CD4-positive, alpha-beta T cell (primary cell): ENCODE data around the gene DENND1A. TPM values are rescaled to one million over a fixed set of nuclear protein-coding genes. Genes with fewer than 3 reads are reported as not detected.

Experiments used
- ATAC-seq: fragments of 200-7000 bp; cut with Tn5 transposase; one replicate; pipeline ENCODE4 v1.10.0; 2022; ENCODE audit warnings: mild to moderate bottlenecking; ENCODE audit not compliant: poor library complexity
- CTCF ChIA-PET: fragments of 350-600 bp; sonication (Branson Sonifier 250); formaldehyde crosslinking; loops from one replicate; lab custom pipeline; 2021; ENCODE audit warnings: antibody characterized with exemption, inconsistent platforms; lab: Charles Lee
- POLR2A ChIA-PET: fragments of 350-600 bp; sonication (Branson Sonifier 250); formaldehyde crosslinking; loops from one replicate; lab custom pipeline; 2021; ENCODE audit warnings: antibody characterized with exemption, inconsistent platforms; lab: Charles Lee
- DNase-seq, 14 experiments: peaks; one replicate each; pipeline ENCODE4 v3.0.0-alpha.2; 2013 to 2020; ENCODE audit warnings: mixed read lengths in 2 of 14
- H3K27ac ChIP-seq, 2 donors: one replicate each; pipeline versions ENCODE4 v1.5.1 to v1.7.0; 2013; ENCODE audit warnings: low read length in 2 of 2, low read depth in 1 of 2, mild to moderate bottlenecking in 1 of 2
- H3K27me3 ChIP-seq, 2 experiments: 1 replicate in 1 of 2; 2 replicates in 1 of 2; pipeline versions ENCODE4 v1.6.1 to v1.7.0; 2013; ENCODE audit warnings: low read length in 2 of 2, control low read depth in 1 of 2, mild to moderate bottlenecking in 1 of 2, moderate library complexity in 1 of 2; ENCODE audit not compliant: insufficient read depth in 2 of 2, control insufficient read depth in 1 of 2
- H3K36me3 ChIP-seq: one replicate; pipeline ENCODE4 v1.6.1; 2013; ENCODE audit warnings: low read length, control low read depth; ENCODE audit not compliant: insufficient read depth
- H3K4me1 ChIP-seq: one replicate; pipeline ENCODE4 v1.6.1; 2013; ENCODE audit warnings: low read length, control low read depth; ENCODE audit not compliant: insufficient read depth
- H3K4me3 ChIP-seq: one replicate; pipeline ENCODE4 v1.5.1; 2013; ENCODE audit warnings: mild to moderate bottlenecking, low read length, moderate library complexity
- H3K9me3 ChIP-seq, 2 experiments: 1 replicate in 1 of 2; 2 replicates in 1 of 2; pipeline versions ENCODE4 v1.6.1 to v1.7.0; 2013; ENCODE audit warnings: low read length in 2 of 2, mild to moderate bottlenecking in 2 of 2, control low read depth in 1 of 2, moderate library complexity in 1 of 2; ENCODE audit not compliant: control insufficient read depth in 1 of 2, insufficient read depth in 1 of 2
- H3K27ac Mint-ChIP-seq: one replicate; pipeline ENCODE4 v1.8.0; 2020; ENCODE audit warnings: mixed read lengths
- H3K27me3 Mint-ChIP-seq: one replicate; pipeline ENCODE4 v1.8.0; 2021; ENCODE audit warnings: mixed read lengths
- H3K36me3 Mint-ChIP-seq: one replicate; pipeline ENCODE4 v1.8.0; 2021; ENCODE audit warnings: low read depth, mixed read lengths
- H3K4me1 Mint-ChIP-seq: one replicate; pipeline ENCODE4 v1.8.0; 2021; ENCODE audit warnings: low read depth, mixed read lengths
- H3K4me3 Mint-ChIP-seq: one replicate; pipeline ENCODE4 v1.8.0; 2020; ENCODE audit warnings: mild to moderate bottlenecking, mixed read lengths
- H3K9me3 Mint-ChIP-seq: one replicate; pipeline ENCODE4 v1.8.0; 2020; ENCODE audit warnings: mixed read lengths
- intact Hi-C, 2 experiments: fragments of 100-400 bp; cut with DNase I in 1 of 2; cut with micrococcal nuclease in 1 of 2; formaldehyde crosslinking; loops; one replicate each; pipeline versions ENCODE4 v1.15.1 to v1.9.0; 2023 to 2025; cut with DNase I, micrococcal nuclease
- total RNA-seq, 174 experiments: library from RNA in 2 of 174; stranded (reverse) in 2 of 174; gene quantifications; one replicate each; pipeline ENCODE4 v1.2.3 and lab custom pipeline; 2021 to 2026
- TF ChIP-seq, protein P1 (sequence below): fragments of 200-600 bp; IDR thresholded peaks from one replicate; pipeline ENCODE4 v1.8.0; 2022; ENCODE audit warnings: antibody characterized with exemption, mild to moderate bottlenecking

DENND1A gene
- total RNA-seq, 2 experiments from 2014 or later, result 20.0 to 20.6 TPM

DNA sequence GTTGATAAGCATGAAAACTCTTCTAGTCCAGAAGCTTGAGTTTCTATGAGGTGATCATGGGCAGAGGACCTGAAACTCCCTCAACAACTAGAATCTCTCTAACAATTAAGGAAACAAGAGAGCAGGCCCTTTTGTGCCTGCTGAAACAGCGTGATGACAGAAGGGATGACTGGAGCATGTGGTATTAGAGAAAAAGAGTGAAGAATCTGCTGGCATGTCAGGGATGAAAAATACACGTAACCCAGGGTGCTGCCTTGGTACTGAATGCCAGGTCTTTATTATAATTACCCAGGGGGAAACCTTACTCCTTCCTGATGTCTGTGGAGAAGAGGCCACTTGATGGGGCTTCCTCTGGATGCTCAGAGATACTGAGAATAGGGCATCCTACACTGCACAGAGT, 406.1 kb downstream of the DENND1A start:
- Histone ChIP-seq H3K27ac (no peak overlapping the region), H3K4me3 (no peak overlapping the region), H3K4me1 (no peaks in the 10 kb centered on the region), H3K36me3 (no peaks in the 10 kb centered on the region), H3K9me3 (no peaks in the 10 kb centered on the region), H3K27me3 (no peaks in the 10 kb centered on the region)
- no peak overlapping the region for H3K27ac Mint-ChIP-seq
- H3K27me3 Mint-ChIP-seq, result no peaks in the 10 kb centered on the region
- no peaks in the 10 kb centered on the region for H3K4me1 Mint-ChIP-seq
- TF ChIP-seq, protein P1, sequence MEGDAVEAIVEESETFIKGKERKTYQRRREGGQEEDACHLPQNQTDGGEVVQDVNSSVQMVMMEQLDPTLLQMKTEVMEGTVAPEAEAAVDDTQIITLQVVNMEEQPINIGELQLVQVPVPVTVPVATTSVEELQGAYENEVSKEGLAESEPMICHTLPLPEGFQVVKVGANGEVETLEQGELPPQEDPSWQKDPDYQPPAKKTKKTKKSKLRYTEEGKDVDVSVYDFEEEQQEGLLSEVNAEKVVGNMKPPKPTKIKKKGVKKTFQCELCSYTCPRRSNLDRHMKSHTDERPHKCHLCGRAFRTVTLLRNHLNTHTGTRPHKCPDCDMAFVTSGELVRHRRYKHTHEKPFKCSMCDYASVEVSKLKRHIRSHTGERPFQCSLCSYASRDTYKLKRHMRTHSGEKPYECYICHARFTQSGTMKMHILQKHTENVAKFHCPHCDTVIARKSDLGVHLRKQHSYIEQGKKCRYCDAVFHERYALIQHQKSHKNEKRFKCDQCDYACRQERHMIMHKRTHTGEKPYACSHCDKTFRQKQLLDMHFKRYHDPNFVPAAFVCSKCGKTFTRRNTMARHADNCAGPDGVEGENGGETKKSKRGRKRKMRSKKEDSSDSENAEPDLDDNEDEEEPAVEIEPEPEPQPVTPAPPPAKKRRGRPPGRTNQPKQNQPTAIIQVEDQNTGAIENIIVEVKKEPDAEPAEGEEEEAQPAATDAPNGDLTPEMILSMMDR, result no peak
- H3K9me3 Mint-ChIP-seq, result no peaks in the 10 kb centered on the region
- no peak for DNase-seq
- H3K36me3 Mint-ChIP-seq, result peaks cover 5% of the 10 kb centered on the region
- no peak overlapping the region for H3K4me3 Mint-ChIP-seq
- POLR2A ChIA-PET, result no interaction called here
- CTCF ChIA-PET, result no interaction called here
- intact Hi-C loops, result no loop called here
- no peak for ATAC-seq

DNA sequence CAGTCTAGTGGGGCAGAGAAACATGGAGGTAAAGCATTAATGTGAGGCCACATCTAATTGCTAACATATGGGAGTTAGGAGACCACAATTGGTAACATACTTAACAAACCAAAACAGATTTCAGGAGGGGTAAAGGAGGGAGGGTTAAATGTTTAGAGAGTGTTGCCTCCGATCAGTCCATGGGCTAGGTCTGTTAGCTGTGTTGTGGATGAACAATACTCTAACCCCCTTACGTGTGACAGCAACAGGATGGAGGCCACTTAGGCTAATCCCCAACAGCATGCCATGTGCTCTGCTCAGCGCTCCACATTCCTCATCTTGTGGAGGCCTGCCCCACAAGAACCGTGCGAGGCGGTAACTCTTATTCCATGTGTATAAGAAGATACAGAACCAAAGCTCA, 406.9 kb downstream of the DENND1A start:
- Histone ChIP-seq H3K36me3 (no peaks in the 10 kb centered on the region), H3K27ac (no peak overlapping the region), H3K4me3 (no peak overlapping the region), H3K4me1 (no peaks in the 10 kb centered on the region), H3K27me3 (no peaks in the 10 kb centered on the region), H3K9me3 (no peaks in the 10 kb centered on the region)
- ATAC-seq (no peak), DNase-seq (no peak)
- TF ChIP-seq, protein P1, result no peak
- no peaks in the 10 kb centered on the region for H3K4me1 Mint-ChIP-seq
- intact Hi-C loops, result no loop called here
- CTCF ChIA-PET, result no interaction called here
- H3K9me3 Mint-ChIP-seq, result no peaks in the 10 kb centered on the region
- H3K4me3 Mint-ChIP-seq, result no peak overlapping the region
- POLR2A ChIA-PET, result no interaction called here
- H3K27ac Mint-ChIP-seq, result no peak overlapping the region
- H3K27me3 Mint-ChIP-seq, result no peaks in the 10 kb centered on the region
- no peaks in the 10 kb centered on the region for H3K36me3 Mint-ChIP-seq

DNA sequence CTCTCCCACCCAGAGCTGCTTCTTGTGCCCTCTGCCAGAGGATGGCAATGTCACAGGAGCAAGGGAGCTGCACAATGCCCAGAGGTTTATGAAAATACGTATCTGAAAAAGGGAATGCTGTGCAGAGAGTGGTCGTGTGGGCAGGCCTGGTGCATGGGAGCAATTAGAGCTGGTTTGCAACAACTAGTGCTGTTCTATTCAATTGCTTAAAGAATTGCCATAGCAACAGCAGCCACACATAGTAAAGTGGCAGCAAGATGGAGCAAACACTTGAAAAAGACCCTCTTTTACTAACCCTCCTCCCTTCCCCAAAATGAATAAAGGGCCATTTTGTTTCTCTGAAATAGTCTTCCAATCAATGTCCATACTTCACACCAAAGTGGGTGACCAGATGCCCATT, 407.7 kb downstream of the DENND1A start:
- no peak overlapping the region for H3K27ac ChIP-seq
- Mint-ChIP-seq H3K36me3 (no peaks in the 10 kb centered on the region), H3K9me3 (no peaks in the 10 kb centered on the region), H3K4me1 (no peaks in the 10 kb centered on the region), H3K27ac (no peak overlapping the region), H3K27me3 (no peaks in the 10 kb centered on the region), H3K4me3 (no peak overlapping the region)
- no peak overlapping the region for H3K4me3 ChIP-seq
- ATAC-seq (no peak), DNase-seq (no peak)
- no peaks in the 10 kb centered on the region for H3K4me1 ChIP-seq
- no peaks in the 10 kb centered on the region for H3K27me3 ChIP-seq
- POLR2A ChIA-PET, result no interaction called here
- no peaks in the 10 kb centered on the region for H3K36me3 ChIP-seq
- TF ChIP-seq, protein P1, result no peak
- intact Hi-C loops, result no loop called here
- no peaks in the 10 kb centered on the region for H3K9me3 ChIP-seq
- CTCF ChIA-PET, result no interaction called here
